Natural killer cell treated with Interleukin-12 subunit alpha and Interleukin-12 subunit beta and Interleukin-15 and Interleukin-18, amount 100 ng/mL, for 72 hours (primary cell): ENCODE measurements around the gene MPZL2. TPM values are rescaled to one million over a fixed set of nuclear protein-coding genes. Genes with fewer than 3 reads are reported as not detected.

Source experiments
- ATAC-seq, 2 donors: fragments of 150-1000 bp; cut with Tn5 transposase in 1 of 2; sonication (Bioruptor Pico), chemical (Tn5 transposase) in 1 of 2; 2 replicates each; pipeline ENCODE4 v1.10.0; 2021
- DNase-seq: peaks from one replicate; pipeline ENCODE4 v3.0.0; 2022; ENCODE audit warnings: low spot score
- H3K27ac Mint-ChIP-seq, 2 donors: 1 replicate in 1 of 2; 2 replicates in 1 of 2; pipeline ENCODE4 v1.8.0; 2022; ENCODE audit warnings: mixed read lengths in 2 of 2, mild to moderate bottlenecking in 1 of 2, moderate library complexity in 1 of 2
- H3K27me3 Mint-ChIP-seq, 2 donors: 1 replicate in 1 of 2; 2 replicates in 1 of 2; pipeline ENCODE4 v1.8.0; 2022; ENCODE audit warnings: mixed read lengths in 2 of 2
- H3K36me3 Mint-ChIP-seq: one replicate; pipeline ENCODE4 v1.8.0; 2022; ENCODE audit warnings: mixed read lengths
- H3K4me1 Mint-ChIP-seq, 2 donors: 1 replicate in 1 of 2; 2 replicates in 1 of 2; pipeline ENCODE4 v1.8.0; 2022; ENCODE audit warnings: low read depth in 2 of 2, mixed read lengths in 2 of 2, mild to moderate bottlenecking in 1 of 2
- H3K4me3 Mint-ChIP-seq: one replicate; pipeline ENCODE4 v1.8.0; 2022; ENCODE audit warnings: mixed read lengths
- H3K9me3 Mint-ChIP-seq: 2 replicates; pipeline ENCODE4 v1.8.0; 2022; ENCODE audit warnings: mixed read lengths
- total RNA-seq, 2 donors: library from RNA; stranded (reverse); gene quantifications; one replicate each; pipeline ENCODE4 v1.2.3, GENCODE V29; 2022

MPZL2 gene
- total RNA-seq, 2 donors from 2014 or later: 0.45 TPM; not detected in 1

DNA sequence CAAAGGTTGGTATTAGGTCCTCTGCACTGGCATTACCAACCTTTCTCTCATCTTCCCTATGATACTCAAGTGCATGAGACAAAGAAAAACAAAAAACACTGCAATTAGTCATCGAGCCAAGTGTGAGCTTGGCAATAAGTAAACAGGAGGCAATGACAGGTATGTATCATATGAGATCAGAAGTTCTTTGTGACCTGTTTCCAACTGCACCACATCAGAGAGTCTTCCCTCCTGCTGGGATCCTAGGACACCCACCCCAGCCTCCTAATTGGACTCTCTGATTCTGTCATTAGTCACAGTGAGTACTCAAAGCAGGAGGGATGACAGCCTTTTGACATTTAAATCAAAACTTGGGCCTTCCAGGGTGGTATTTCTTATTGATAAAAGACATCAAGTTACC, 31.4 kb downstream of the MPZL2 start:
- peaks cover 10% of the 10 kb centered on the region for H3K36me3 Mint-ChIP-seq
- peaks cover 16 to 20% of the 10 kb centered on the region in 2 donors for H3K4me1 Mint-ChIP-seq
- H3K9me3 Mint-ChIP-seq: no peaks in the 10 kb centered on the region
- H3K27ac Mint-ChIP-seq: no peak overlapping the region
- no peak overlapping the region for H3K4me3 Mint-ChIP-seq
- DNase-seq (no peak), ATAC-seq (no peak)
- H3K27me3 Mint-ChIP-seq: no peaks in the 10 kb centered on the region

DNA sequence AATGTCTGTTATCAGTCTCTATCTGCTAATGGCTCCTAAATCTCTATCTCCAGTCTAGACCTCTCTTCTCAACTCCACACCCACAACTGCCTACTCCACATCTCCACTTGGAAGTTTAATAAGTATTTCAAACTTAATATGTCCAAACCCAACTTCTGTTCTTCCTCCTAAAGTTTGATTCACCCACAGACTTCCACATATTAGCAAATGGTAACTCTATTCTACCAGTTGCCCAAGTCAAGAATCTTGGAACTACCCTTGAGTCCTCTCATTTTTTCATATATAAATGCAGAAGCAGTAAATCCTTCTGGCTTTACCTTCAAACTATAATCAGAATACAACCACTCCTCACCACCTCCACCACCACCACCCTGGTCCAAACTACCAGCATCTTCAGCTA, 32.6 kb downstream of the MPZL2 start:
- H3K4me3 Mint-ChIP-seq: no peak overlapping the region
- no peak for DNase-seq
- peaks cover 28 to 32% of the 10 kb centered on the region in 2 donors for H3K4me1 Mint-ChIP-seq
- no peak overlapping the region for H3K27ac Mint-ChIP-seq
- H3K9me3 Mint-ChIP-seq: no peaks in the 10 kb centered on the region
- H3K27me3 Mint-ChIP-seq: no peaks in the 10 kb centered on the region
- no peak for ATAC-seq
- H3K36me3 Mint-ChIP-seq: peaks cover 10% of the 10 kb centered on the region

DNA sequence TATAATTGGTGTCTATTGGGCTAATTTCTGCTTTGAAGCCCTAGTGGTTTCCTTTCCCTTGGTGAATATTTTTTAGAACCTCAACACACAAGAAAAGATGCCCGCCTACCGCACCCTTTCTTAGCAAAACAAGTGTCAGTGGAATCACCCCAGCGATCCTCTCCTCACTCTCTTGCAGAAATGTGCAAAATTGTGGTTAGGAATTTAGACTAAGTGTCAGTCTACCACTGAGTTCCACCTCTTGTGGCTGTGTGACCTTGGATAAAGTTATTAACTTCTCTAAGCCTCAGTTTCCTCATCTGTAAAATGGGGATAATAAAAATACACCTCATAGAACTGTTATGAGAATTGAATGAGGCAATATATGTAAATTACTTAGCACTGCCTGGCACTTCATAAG, 34.0 kb downstream of the MPZL2 start:
- ATAC-seq (no peak), DNase-seq (no peak)
- H3K4me1 Mint-ChIP-seq: peaks cover 32 to 33% of the 10 kb centered on the region in 2 donors
- peaks cover 8% of the 10 kb centered on the region for H3K36me3 Mint-ChIP-seq
- H3K4me3 Mint-ChIP-seq: peak overlapping the region; percentile 21
- H3K27me3 Mint-ChIP-seq: no peaks in the 10 kb centered on the region
- no peaks in the 10 kb centered on the region for H3K9me3 Mint-ChIP-seq
- H3K27ac Mint-ChIP-seq: no peak overlapping the region

DNA sequence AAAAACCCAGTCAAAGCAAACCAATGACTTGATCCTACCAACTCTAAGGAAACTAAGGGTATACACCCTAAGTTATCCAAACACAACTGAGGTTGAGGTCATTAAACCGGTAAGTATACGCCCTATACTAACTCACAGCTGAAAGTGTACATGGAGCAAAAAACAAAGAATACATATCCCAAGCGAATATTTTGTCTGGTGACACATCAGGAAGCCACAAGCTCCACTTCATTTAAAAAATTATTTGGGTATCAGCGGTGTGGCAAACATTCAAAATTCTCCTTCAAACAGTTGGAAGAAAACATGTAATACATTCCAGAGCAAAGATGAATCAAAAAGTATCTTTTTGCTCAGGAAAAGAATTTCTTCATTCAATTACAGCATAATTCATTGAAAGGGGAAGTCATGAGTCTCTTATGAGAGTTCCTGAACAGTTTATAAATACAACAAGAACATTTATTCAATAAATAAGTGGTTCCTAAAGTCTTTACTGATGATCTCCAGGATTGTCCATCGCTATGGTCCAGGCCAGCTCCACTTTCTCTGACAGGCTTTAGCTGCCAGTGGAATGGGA, 34.7 kb downstream of the MPZL2 start:
- Mint-ChIP-seq H3K4me1 (peaks cover 38 to 40% of the 10 kb centered on the region in 2 donors), H3K9me3 (no peaks in the 10 kb centered on the region), H3K27me3 (peaks cover 0 to 3% of the 10 kb centered on the region in 2 donors), H3K27ac (peak overlapping the region in 1 of 2 donors; percentile 83), H3K4me3 (peak overlapping the region; percentile 55), H3K36me3 (peaks cover 10% of the 10 kb centered on the region)
- DNase-seq (no peak), ATAC-seq (no peak)

DNA sequence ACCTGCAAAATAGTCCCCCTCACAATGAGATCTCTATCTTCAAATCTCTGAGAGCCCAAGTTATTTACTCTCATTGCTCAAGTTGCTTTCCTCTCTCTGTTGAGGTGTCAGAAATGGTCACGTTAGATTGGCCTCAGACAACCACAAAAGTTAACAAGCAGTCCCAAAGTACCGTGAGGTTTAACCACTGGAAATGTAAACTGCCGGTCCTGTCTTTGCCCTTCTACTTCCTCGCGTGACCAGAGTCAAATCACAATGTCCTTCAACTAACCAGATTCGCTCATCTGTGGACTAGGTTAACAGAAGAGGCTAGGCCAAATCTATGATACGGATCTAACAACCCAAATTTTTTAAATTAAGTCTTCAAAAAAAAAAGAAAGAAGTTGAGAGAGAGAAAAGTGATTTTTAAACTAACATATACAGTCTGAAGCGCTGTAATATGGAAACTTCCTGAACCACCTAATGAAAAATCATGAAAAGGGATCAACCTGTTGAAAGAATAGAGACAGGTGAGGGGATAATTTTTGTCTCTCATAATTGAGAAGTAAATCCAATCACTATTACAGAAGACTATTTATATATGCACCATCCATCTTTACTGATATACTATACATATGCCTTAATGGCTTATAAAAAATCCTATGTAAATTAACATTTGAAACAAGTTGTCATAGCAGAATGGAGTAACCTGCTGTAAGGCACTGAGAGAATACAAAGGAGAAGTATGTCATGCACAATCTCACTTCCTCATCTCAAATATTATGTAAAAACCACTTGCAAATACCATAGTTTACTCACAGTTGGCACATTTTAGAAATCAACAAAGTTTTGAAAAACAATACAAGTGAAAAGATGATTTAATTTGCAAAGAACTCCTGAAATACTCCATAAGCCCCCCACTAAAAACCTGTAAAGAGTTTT, 36.0 kb downstream of the MPZL2 start:
- ATAC-seq (peak; percentile 71 to 79), DNase-seq (peak; percentile 78)
- Mint-ChIP-seq H3K4me1 (peaks cover 45 to 51% of the 10 kb centered on the region in 2 donors), H3K27ac (peak overlapping the region; percentile 78 to 83), H3K9me3 (no peaks in the 10 kb centered on the region), H3K27me3 (peaks cover 0 to 3% of the 10 kb centered on the region in 2 donors), H3K4me3 (peak overlapping the region; percentile 78), H3K36me3 (peaks cover 6% of the 10 kb centered on the region)

DNA sequence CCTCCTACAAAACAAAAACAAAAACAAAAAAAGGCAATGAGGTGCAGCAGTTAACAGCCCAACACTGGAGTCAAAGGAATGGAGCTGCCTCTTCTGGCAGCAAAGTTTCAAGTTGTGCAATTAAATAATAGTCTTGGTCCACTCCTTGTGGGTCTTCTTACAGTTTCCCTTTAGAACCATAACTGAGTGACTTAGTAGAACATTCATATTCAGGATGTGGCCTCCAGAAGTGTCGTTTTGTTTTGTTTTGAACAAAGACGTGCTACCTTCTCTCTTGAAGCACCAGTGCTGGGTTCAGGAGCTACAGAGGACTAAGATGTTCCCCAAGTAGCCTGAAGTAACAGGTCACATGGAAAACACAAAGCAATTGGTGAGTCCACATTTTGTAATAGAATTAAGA, 37.3 kb downstream of the MPZL2 start:
- peaks cover 6% of the 10 kb centered on the region for H3K36me3 Mint-ChIP-seq
- ATAC-seq (peak; percentile 75 to 84), DNase-seq (no peak)
- H3K27ac Mint-ChIP-seq: peak overlapping the region; percentile 78 to 83
- H3K27me3 Mint-ChIP-seq: peaks cover 0 to 7% of the 10 kb centered on the region in 2 donors
- peaks cover 45 to 56% of the 10 kb centered on the region in 2 donors for H3K4me1 Mint-ChIP-seq
- no peaks in the 10 kb centered on the region for H3K9me3 Mint-ChIP-seq
- peak overlapping the region; percentile 78 for H3K4me3 Mint-ChIP-seq

DNA sequence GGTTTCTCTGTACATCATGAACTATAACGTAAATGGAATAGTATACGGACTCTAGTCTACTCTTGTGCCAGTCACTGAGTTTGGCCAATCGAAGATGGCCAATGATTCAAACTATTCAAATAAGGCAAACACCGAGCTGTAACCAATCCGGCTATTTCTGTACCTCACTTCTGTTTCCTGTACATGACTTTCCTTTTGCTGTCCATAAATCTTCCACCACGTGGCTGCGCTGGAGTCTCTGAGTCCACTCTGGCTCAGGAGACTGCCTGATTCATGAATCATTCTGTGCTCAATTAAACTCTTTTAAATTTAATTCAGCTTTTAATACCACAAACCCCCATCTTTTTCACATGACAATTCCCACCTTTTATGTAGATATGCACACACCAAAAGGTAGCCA, 37.8 kb downstream of the MPZL2 start:
- no peaks in the 10 kb centered on the region for H3K9me3 Mint-ChIP-seq
- H3K4me3 Mint-ChIP-seq: peak overlapping the region; percentile 78
- peaks cover 6% of the 10 kb centered on the region for H3K36me3 Mint-ChIP-seq
- H3K27ac Mint-ChIP-seq: peak overlapping the region; percentile 78 to 83
- peaks cover 0 to 7% of the 10 kb centered on the region in 2 donors for H3K27me3 Mint-ChIP-seq
- ATAC-seq (no peak), DNase-seq (no peak)
- H3K4me1 Mint-ChIP-seq: peaks cover 45 to 56% of the 10 kb centered on the region in 2 donors

DNA sequence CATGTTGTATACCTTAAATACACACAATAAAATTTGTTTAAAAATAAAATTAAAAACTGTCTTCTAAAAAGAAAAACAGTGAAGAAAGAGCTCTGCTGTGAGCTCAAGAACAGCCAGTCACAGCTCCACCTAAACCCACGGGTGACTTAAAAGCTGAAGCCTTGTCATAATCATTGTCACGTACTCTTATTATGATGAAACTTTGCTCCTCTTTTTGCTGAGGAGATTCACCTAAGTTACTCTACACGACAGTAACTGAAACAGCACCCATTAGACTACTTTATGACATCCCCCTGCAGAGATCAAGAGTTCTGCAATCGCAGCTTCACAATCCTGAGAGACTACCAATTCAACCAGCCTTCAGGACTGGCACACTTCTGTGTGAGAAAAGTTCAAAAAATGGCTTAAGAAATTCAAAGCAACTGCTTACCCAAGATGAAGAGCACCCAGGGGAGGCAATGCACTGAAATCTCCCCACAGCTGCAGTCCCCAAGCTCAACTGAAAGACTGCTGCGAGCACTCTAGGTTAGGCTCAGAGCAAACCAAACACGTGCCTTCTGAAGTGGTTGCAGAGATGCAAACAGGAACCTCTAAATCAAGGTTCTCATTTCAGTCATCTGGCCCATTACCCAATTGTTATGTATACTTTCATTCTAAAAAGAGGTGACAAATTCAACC, 39.4 kb downstream of the MPZL2 start, which contains the start of gene JAML:
Gene JAML (minus strand): TSS at position 501 of the 678 bp plus-strand sequence. CDS start 10,145 bp downstream, outside the sequence.
- peak; percentile 44 to 66 for ATAC-seq
- Mint-ChIP-seq H3K9me3 (no peaks in the 10 kb centered on the region), H3K27me3 (peaks cover 0 to 11% of the 10 kb centered on the region in 2 donors), H3K27ac (peak within 1 kb of the TSS; percentile 67 to 78), H3K4me3 (peak within 1 kb of the TSS; percentile 76), H3K36me3 (peaks cover 6% of the 10 kb centered on the region), H3K4me1 (peaks cover 41 to 61% of the 10 kb centered on the region in 2 donors)
- no peak for DNase-seq

DNA sequence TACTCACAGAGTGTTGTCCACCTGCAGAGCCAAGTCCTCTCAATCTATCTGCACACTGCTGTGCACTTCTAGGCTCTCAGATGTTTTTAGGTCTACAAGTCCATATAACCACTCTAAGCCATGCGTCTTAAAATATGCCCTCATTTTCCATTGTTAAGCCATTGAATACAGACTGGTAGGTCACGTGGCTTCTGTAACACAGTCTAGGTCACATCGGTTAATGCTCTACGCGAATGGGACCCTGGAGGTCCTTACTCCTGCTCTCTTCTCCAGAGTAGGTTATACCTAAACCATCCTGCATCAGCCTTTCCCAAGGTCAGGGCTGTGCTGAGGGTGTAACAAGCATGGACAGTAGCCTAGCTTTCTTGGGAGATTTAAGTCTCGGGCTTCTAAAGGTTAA, 40.1 kb downstream of the MPZL2 start:
- Mint-ChIP-seq H3K9me3 (no peaks in the 10 kb centered on the region), H3K27ac (peak overlapping the region; percentile 67 to 78), H3K4me3 (peak overlapping the region; percentile 76), H3K36me3 (peaks cover 6% of the 10 kb centered on the region), H3K4me1 (peaks cover 36 to 65% of the 10 kb centered on the region in 2 donors), H3K27me3 (peaks cover 0 to 14% of the 10 kb centered on the region in 2 donors)
- ATAC-seq: no peak
- no peak for DNase-seq

DNA sequence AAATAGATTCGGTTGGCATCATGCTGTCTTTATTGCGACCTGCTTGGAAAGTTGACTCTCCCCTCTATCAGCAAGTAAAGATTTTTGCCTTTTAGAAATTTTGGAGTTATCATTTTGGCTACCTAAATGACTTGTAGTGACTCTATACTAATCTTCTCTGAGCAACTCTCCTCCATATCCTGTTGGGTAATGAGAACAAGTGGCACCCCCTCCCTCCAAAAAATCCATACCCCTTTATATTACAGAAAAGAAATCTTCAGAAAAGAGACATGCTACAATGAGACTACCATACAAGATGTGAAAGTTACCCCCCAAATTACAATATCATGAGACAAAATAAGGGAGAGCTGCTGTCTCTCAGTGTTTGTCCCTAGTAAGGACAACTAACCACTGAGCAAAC, 40.5 kb downstream of the MPZL2 start:
- H3K4me3 Mint-ChIP-seq: peak overlapping the region; percentile 76
- peaks cover 6% of the 10 kb centered on the region for H3K36me3 Mint-ChIP-seq
- ATAC-seq (no peak), DNase-seq (no peak)
- no peaks in the 10 kb centered on the region for H3K9me3 Mint-ChIP-seq
- peaks cover 0 to 17% of the 10 kb centered on the region in 2 donors for H3K27me3 Mint-ChIP-seq
- H3K4me1 Mint-ChIP-seq: peaks cover 36 to 63% of the 10 kb centered on the region in 2 donors
- H3K27ac Mint-ChIP-seq: peak overlapping the region; percentile 67 to 78

DNA sequence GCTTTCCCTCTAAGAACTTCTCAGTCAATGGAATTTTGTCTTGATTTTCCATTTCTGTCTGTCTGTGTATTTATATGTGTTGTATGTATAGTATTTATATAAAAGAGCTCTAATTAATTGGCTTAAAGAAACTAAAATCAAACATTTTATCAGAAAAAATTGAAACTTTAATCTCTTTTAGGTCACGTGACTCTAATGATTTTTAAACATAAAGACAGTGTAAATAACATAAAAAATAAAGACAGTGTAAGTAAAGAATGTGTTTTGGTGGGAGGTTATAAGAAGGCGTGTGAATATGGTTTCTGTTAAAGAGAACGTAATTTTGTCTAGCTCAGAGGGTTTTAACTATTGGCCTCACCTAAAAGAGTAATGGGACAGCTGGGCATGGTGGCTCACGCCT, 41.7 kb downstream of the MPZL2 start:
- DNase-seq: no peak
- H3K4me3 Mint-ChIP-seq: no peak overlapping the region
- peaks cover 6% of the 10 kb centered on the region for H3K36me3 Mint-ChIP-seq
- peak overlapping the region; percentile 67 to 78 for H3K27ac Mint-ChIP-seq
- no peaks in the 10 kb centered on the region for H3K9me3 Mint-ChIP-seq
- H3K4me1 Mint-ChIP-seq: peaks cover 29 to 61% of the 10 kb centered on the region in 2 donors
- H3K27me3 Mint-ChIP-seq: peaks cover 0 to 17% of the 10 kb centered on the region in 2 donors
- ATAC-seq: no peak

DNA sequence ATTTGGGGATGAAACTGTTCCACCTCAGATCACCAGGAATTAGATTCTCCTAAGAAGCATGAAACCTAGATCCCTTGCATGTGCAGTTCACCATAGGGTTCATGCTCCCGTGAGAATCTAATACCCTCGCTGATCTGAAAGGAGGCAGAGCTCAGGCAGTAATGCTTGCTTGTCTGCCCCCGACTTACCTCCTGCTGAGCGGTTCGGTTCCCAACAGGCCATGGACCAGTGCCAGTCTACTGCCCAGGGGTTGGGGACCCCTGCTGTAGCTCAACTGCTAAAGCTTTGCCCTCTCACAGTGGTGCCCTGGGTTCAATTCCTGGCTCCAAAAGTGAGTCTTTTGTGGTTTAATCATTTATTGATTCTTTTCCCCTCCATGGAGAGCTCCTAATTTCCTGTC, 42.7 kb downstream of the MPZL2 start:
- H3K36me3 Mint-ChIP-seq: peaks cover 6% of the 10 kb centered on the region
- ATAC-seq (no peak), DNase-seq (no peak)
- peaks cover 26 to 61% of the 10 kb centered on the region in 2 donors for H3K4me1 Mint-ChIP-seq
- peaks cover 0 to 22% of the 10 kb centered on the region in 2 donors for H3K27me3 Mint-ChIP-seq
- H3K4me3 Mint-ChIP-seq: no peak overlapping the region
- H3K27ac Mint-ChIP-seq: no peak overlapping the region
- no peaks in the 10 kb centered on the region for H3K9me3 Mint-ChIP-seq

DNA sequence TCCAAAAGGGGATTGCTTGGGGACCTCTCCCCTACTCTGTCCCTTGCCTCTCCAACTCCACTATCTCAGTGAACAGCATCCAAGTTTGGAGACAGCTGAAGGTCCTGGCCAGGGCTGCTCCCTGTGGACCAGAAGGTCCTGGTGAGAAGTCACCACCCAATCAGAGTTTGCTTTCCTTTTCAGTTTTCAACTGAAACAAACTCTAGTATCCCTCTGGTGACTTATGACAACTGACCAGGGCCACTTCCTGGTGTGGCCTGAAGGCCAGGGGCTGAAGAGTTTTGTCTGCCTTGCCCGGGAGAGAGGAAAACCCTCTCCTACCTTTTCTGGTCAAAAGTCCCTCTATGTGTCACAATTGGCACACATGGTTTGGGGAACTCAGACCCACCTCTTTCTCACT, 44.4 kb downstream of the MPZL2 start:
- Mint-ChIP-seq H3K4me3 (peak overlapping the region; percentile 54), H3K27ac (peak overlapping the region; percentile 80 to 81), H3K4me1 (peaks cover 23 to 59% of the 10 kb centered on the region in 2 donors), H3K9me3 (no peaks in the 10 kb centered on the region), H3K27me3 (peaks cover 0 to 24% of the 10 kb centered on the region in 2 donors), H3K36me3 (no peaks in the 10 kb centered on the region)
- DNase-seq (no peak), ATAC-seq (no peak)
